K562 (cell line): ENCODE results near the gene TRAF3. TPM values are rescaled to one million over a fixed set of nuclear protein-coding genes. Genes with fewer than 3 reads are reported as not detected.

Experiments used
- ATAC-seq: fragments of 200-7000 bp; cut with Tn5 transposase; 3 replicates; pipeline ENCODE4 v1.9.1; 2020; ENCODE audit warnings: moderate library complexity
- BruUV-seq: library from RNA; stranded (reverse); fragments of 400-500 nt; replicated peaks from 2 replicates; lab custom pipeline; 2021; lab: Mats Ljungman, UMichigan
- CTCF ChIA-PET: fragments of 300-600 bp; formaldehyde crosslinking; extraction: SDS; loops from one replicate; lab custom pipeline; 2021; ENCODE audit warnings: low intra/inter-chr PET ratio; lab: Yijun Ruan, JAX
- POLR2A ChIA-PET: fragments of 300-600, 350-650 bp; sonication (Branson Sonifier 250); formaldehyde crosslinking; extraction: SDS; loops from one replicate; lab custom pipeline; 2021; ENCODE audit warnings: antibody characterized with exemption, inconsistent platforms; lab: Yijun Ruan, JAX
- DNase-seq, 4 experiments: peaks; one replicate each; pipeline versions ENCODE4 v3.0.0 to v3.0.0-alpha.2; 2011 to 2018; ENCODE audit warnings: low spot score in 3 of 4, mixed read lengths in 3 of 4; ENCODE audit errors: extremely low read depth in 1 of 4
- FAIRE-seq: peaks from 2 replicates; lab custom pipeline; 2011; peaks lifted over from hg19 to GRCh38; lab: Jason Lieb, UNC
- H2AFZ ChIP-seq: 2 replicates; pipeline ENCODE4 v1.6.0; 2011; ENCODE audit warnings: low read depth, low read length, control low read depth, inconsistent platforms
- H3K27ac ChIP-seq: fragments of 200-600 bp; 3 replicates; pipeline ENCODE4 v1.8.0; 2011; ENCODE audit warnings: low read depth, mild to moderate bottlenecking, control low read depth, inconsistent platforms, low read length, moderate library complexity, mixed read lengths; ENCODE audit errors: extremely low read depth
- H3K27me3 ChIP-seq, 2 experiments: fragments of 300-600 bp in 1 of 2; 2 replicates in 1 of 2; 3 replicates in 1 of 2; pipeline versions ENCODE4 v1.6.0 to v1.8.0; 2011; ENCODE audit warnings: inconsistent platforms in 2 of 2, low read length in 2 of 2, mild to moderate bottlenecking in 1 of 2, mixed read lengths in 1 of 2, moderate library complexity in 1 of 2; ENCODE audit not compliant: control insufficient read depth in 2 of 2, insufficient read depth in 2 of 2
- H3K36me3 ChIP-seq: fragments of 300-600 bp; 3 replicates; pipeline ENCODE4 v1.8.0; 2011; ENCODE audit warnings: mild to moderate bottlenecking, low read length, inconsistent platforms; ENCODE audit not compliant: control insufficient read depth, insufficient read depth
- H3K4me1 ChIP-seq, 2 experiments: fragments of 200-600 bp in 1 of 2; replicated peaks in 1 of 2; 2 replicates in 1 of 2; 3 replicates in 1 of 2; pipeline versions ENCODE4 v1.5.1 to v1.8.0; 2011; ENCODE audit warnings: inconsistent platforms in 2 of 2, low read length in 2 of 2, mild to moderate bottlenecking in 1 of 2, mixed read lengths in 1 of 2, moderate library complexity in 1 of 2; ENCODE audit not compliant: control insufficient read depth in 2 of 2, insufficient read depth in 2 of 2
- H3K4me2 ChIP-seq: 2 replicates; pipeline ENCODE4 v1.6.1; 2011; ENCODE audit warnings: low read length, control low read depth, inconsistent platforms, mixed read lengths; ENCODE audit not compliant: insufficient read depth
- H3K4me3 ChIP-seq: fragments of 200-600 bp; sonication (generic), shearing (Covaris generic); 2 replicates; pipeline ENCODE4 v1.5.1; 2016; ENCODE audit warnings: control low read depth, inconsistent platforms
- H3K79me2 ChIP-seq: fragments of 200-600 bp; 3 replicates; pipeline ENCODE4 v1.8.0; 2011; ENCODE audit warnings: low read length, inconsistent platforms; ENCODE audit not compliant: control insufficient read depth, insufficient read depth
- H3K9ac ChIP-seq, 2 experiments: 2 replicates each; pipeline versions ENCODE4 v1.6.0 to v1.6.1; 2011; ENCODE audit warnings: low read depth in 2 of 2, low read length in 2 of 2, control low read depth in 1 of 2, inconsistent platforms in 1 of 2, mild to moderate bottlenecking in 1 of 2, mixed read lengths in 1 of 2; ENCODE audit not compliant: insufficient read depth in 1 of 2
- H3K9me1 ChIP-seq: one replicate; pipeline ENCODE4 v1.6.0; 2011; ENCODE audit warnings: inconsistent platforms, mild to moderate bottlenecking, low read length, moderate library complexity; ENCODE audit not compliant: control insufficient read depth, insufficient read depth
- H3K9me3 ChIP-seq: replicated peaks from 2 replicates; pipeline ENCODE4 v1.5.1; 2011; ENCODE audit warnings: low read depth, low read length, inconsistent platforms; ENCODE audit not compliant: control insufficient read depth, insufficient read depth
- H4K20me1 ChIP-seq: replicated peaks from 2 replicates; pipeline ENCODE4 v1.6.1; 2011; ENCODE audit warnings: low read length, inconsistent platforms, mixed read lengths; ENCODE audit not compliant: control insufficient read depth, insufficient read depth
- CAMTA2 ChIP-seq: fragments of 250-450 bp; sonication (Bioruptor Pico); conservative IDR thresholded peaks from 2 replicates; pipeline ENCODE4 v1.5.1; 2022
- CEBPG ChIP-seq, 3 experiments: fragments of 200-800 bp in 1 of 3; sonication (Bioruptor generic) in 1 of 3; sonication (generic) in 1 of 3; formaldehyde crosslinking in 1 of 3; IDR thresholded peaks in 2 of 3; conservative IDR thresholded peaks in 1 of 3; 2 replicates each; pipeline versions ENCODE4 v1.6.1 to v1.8.0; 2016 to 2022; ENCODE audit warnings: missing compliant biosample characterization in 2 of 3, missing genetic modification characterization in 2 of 3, mild to moderate bottlenecking in 1 of 3, missing genetic modification reagents in 1 of 3
- KLF6 ChIP-seq: fragments of 250-450 bp; sonication (Bioruptor Pico); IDR thresholded peaks from 2 replicates; pipeline ENCODE4 v1.4.0; 2020; ENCODE audit warnings: mild to moderate bottlenecking, moderate library complexity, borderline replicate concordance
- NFIX ChIP-seq: fragments of 250-450 bp; sonication (Bioruptor Pico); IDR thresholded peaks from 2 replicates; pipeline ENCODE4 v1.4.0; 2020; ENCODE audit warnings: low read depth, mild to moderate bottlenecking, moderate library complexity
- RFX7 ChIP-seq: fragments of 250-450 bp; sonication (Bioruptor Pico); IDR thresholded peaks from 2 replicates; pipeline ENCODE4 v1.5.1; 2021; ENCODE audit warnings: mild to moderate bottlenecking
- SPI1 ChIP-seq: IDR thresholded peaks from 2 replicates; pipeline ENCODE4 v1.6.1; 2011; ENCODE audit warnings: low read depth, low read length, control low read depth, borderline replicate concordance
- TAL1 ChIP-seq: fragments of 450-650 bp; IDR thresholded peaks from 2 replicates; pipeline ENCODE4 v1.6.1; 2016; ENCODE audit warnings: mild to moderate bottlenecking
- WGBS: fragments of 100-300 bp; shearing (Covaris generic); methylation state at CpG from one replicate; pipeline ENCODE4 v1.1.6; 2016; ENCODE audit warnings: low coverage, mixed read lengths; ENCODE audit not compliant: insufficient coverage; ENCODE audit errors: missing lambda C conversion rate; 5-methylcytosine and 5-hydroxymethylcytosine counted together
- in situ Hi-C: fragments of 300-500 bp; cut with MboI; formaldehyde crosslinking; loops from 4 replicates; pipeline ENCODE4 v1.15.0; 2018; ENCODE audit warnings: inconsistent platforms, mixed read lengths
- intact Hi-C: fragments of 100-400 bp; cut with micrococcal nuclease; formaldehyde crosslinking; loops from 2 replicates; pipeline ENCODE4 v1.14.2; 2022
- polyA plus RNA-seq, 8 experiments: library from polyadenylated mRNA; depleted of rRNA in 4 of 8; stranded (reverse) in 5 of 8; unstranded in 3 of 8; fragments of >200 nt; fragmentation: Nextera tagmentation in 2 of 8; fragmentation: Illumina TruSeq in 1 of 8; extraction: Ambion mirVana in 2 of 8; extraction: Trizol in 1 of 8; gene quantifications; 2 replicates each; pipeline versions ENCODE4 v1.2.1 to v1.2.3, GENCODE V29; 2011 to 2014; ENCODE audit warnings: inconsistent platforms in 1 of 8, missing spikeins in 1 of 8
- total RNA-seq, 7 experiments: library from RNA; depleted of rRNA in 6 of 7; stranded (reverse); fragments of >200 nt in 6 of 7; fragmentation: Illumina TruSeq in 2 of 7; extraction: Trizol in 2 of 7; gene quantifications; 2 replicates each; pipeline versions ENCODE4 v1.2.1 to v1.2.3, GENCODE V29; 2011 to 2021; ENCODE audit warnings: low replicate concordance in 1 of 7
- TF ChIP-seq, protein P1 (sequence below): fragments of 250-450 bp; sonication (Bioruptor Pico); IDR thresholded peaks from 2 replicates; pipeline ENCODE4 v1.8.0; 2022; ENCODE audit warnings: moderate library complexity, mild to moderate bottlenecking, inconsistent platforms

TRAF3 gene
- total and polyA plus RNA-seq, 9 of the 15 experiments (the other 6 are each of a cell fraction or from before 2014, with no cell fraction given) = 0.52 to 21.3 (median 9.9) TPM

DNA sequence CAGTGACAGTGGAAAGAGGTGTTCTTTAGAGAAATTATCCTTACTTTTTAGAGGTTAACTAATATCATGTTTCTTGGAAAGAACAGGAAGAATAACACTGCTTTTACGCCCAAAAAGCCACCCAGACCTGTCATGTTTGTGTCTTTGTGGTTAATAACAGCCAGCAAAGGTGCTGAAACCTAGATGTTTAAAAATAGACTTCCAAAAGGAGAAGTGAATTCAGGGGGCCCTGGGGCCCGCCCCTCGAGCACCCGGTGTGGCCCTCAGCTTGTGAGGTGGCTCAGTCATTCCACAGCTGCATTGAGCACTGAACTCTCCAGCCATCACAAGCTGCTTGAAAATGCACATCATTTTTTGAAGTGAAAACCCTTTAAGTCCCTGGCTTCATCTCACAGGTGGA is 124.4 kb downstream of the TRAF3 start:
- Histone ChIP-seq H3K4me3 (no peak overlapping the region), H3K4me1 (peaks cover 0 to 5% of the 10 kb centered on the region in 2 experiments; a peak in 2 of 5 replicates), H3K9me1 (no peaks in the 10 kb centered on the region), H3K79me2 (no peaks in the 10 kb centered on the region), H3K9me3 (no peaks in the 10 kb centered on the region), H2AFZ (no peak overlapping the region), H3K27me3 (no peaks in the 10 kb centered on the region), H3K27ac (no peak overlapping the region), H3K9ac (0 out of 4 replicates have a peak overlapping the region, but pooled peaks of 1 of the 2 experiments have one; percentile 48), H3K36me3 (peaks cover 14% of the 10 kb centered on the region; the same call in 1 of the 3 replicates), H4K20me1 (no peaks in the 10 kb centered on the region), H3K4me2 (no peak overlapping the region)
- ChIA-PET CTCF (no interaction called here), POLR2A (interaction anchor here (0.6 kb wide), 1 partner anchor 55 kb away, joined by 4 read pairs; no protein-coding TSS in a partner anchor)
- ATAC-seq = no peak
- in situ Hi-C loops (loop anchor here (25.0 kb wide), 1 partner anchor 389 kb away; the partner anchor contains the start of gene ANKRD9), intact Hi-C loops (no loop called here)
- DNase-seq = no peak
- no TSS peak for BruUV-seq
- WGBS = 52% methylated on average over 4 of the region's 4 CpGs
- no peak for TF ChIP-seq RFX7 (CRISPR knock-in tag)
- TF ChIP-seq, protein P1, sequence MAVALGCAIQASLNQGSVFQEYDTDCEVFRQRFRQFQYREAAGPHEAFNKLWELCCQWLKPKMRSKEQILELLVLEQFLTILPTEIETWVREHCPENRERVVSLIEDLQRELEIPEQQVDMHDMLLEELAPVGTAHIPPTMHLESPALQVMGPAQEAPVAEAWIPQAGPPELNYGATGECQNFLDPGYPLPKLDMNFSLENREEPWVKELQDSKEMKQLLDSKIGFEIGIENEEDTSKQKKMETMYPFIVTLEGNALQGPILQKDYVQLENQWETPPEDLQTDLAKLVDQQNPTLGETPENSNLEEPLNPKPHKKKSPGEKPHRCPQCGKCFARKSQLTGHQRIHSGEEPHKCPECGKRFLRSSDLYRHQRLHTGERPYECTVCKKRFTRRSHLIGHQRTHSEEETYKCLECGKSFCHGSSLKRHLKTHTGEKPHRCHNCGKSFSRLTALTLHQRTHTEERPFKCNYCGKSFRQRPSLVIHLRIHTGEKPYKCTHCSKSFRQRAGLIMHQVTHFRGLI (CRISPR knock-in tag) = no peak
- no peak for TF ChIP-seq NFIX (CRISPR knock-in tag)
- no peak for TF ChIP-seq CEBPG (CRISPR knock-in tag; IDR thresholded peaks at IDR 0.05)
- no peak for TF ChIP-seq CEBPG (tag; conservative IDR thresholded peaks at IDR 0.05 in 1 of 2, IDR thresholded peaks at IDR 0.05 in 1 of 2)
- peak; percentile 66 for TF ChIP-seq SPI1
- no peak for TF ChIP-seq CAMTA2 (CRISPR knock-in tag)
- no peak for TF ChIP-seq TAL1
- no peak for TF ChIP-seq KLF6
- FAIRE-seq = no peak
